Measurements from ENCODE around the gene LRP5. TPM values are rescaled to one million over a fixed set of nuclear protein-coding genes. Genes with fewer than 3 reads are reported as not detected.
"Not testable (repeated sequence)": the region's sequence is repeated elsewhere in the genome, so short reads cannot be mapped to it uniquely, and the experiment has no call there.

LRP5 gene
- total RNA-seq, 1 experiment from 2014 or later: 0.07 TPM

DNA sequence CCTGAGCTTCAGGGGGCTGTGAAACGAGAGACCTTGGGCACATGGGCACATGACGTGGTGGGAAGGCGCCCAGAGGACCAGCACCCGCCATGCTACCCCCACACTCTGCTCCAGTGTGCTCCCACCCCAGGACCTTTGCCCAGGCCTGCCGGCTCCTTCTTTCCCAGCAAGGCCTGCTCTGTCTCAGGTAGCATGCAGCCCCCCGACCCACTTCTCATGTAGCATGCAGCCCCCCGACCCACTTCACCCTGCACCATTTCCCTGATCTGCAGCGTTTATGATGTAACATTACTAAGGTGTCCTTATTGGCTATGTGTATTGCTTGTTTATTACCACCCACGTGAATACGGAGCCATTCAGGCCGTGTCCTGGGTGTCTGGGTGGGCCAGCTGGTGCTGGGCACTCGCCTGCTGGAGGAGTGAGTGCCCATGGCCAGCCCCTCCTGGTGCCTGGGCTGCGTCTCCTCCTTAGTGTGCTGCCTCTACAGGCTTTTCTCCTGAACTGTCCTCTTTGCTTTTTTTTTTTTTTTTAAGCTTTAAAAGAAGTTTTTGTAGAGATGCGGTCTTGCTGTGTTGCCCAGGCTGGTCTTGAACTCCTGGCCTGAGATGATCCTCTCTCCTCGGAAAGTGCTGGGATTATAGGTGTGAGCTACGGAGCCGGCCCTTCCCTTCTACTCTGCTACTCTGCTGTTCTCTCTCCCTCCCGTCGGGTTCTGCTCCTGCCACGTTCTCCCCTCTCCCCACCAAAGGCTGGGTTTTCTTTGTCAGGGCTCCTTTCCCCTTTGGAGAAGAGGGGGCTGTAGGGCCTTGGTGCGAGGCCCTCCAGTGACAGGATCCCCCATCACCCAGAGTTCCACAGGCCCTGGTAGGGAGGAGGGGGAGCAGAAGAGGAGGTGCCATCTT lies 29.4 kb downstream of the LRP5 start:
- H3K36me3 ChIP-seq (ENCODE audit: insufficient read depth, low read length): no peaks in the 10 kb centered on the region
- no peak overlapping the region for H2AFZ ChIP-seq (ENCODE audit: low read length)
- no peak overlapping the region for H3K9ac ChIP-seq (ENCODE audit: low read length)
- no peaks in the 10 kb centered on the region for H4K20me1 ChIP-seq (ENCODE audit: insufficient read depth, low read depth, low read length)
- no peak overlapping the region for H3K27ac ChIP-seq (ENCODE audit: low read length)
- H3K9me3 ChIP-seq (ENCODE audit: low read length): no peaks in the 10 kb centered on the region
- H3K4me2 ChIP-seq (ENCODE audit: low read depth, low read length, poor library complexity, severe bottlenecking): no peak overlapping the region
- no peaks in the 10 kb centered on the region for H3K27me3 ChIP-seq (ENCODE audit: low read length)
- H3K79me2 ChIP-seq (ENCODE audit: low read length): no peaks in the 10 kb centered on the region
- no peak for DNase-seq
- no peaks in the 10 kb centered on the region for H3K9me2 ChIP-seq (replicated peaks; ENCODE audit: insufficient read depth, low read length)
- H3K4me3 ChIP-seq (ENCODE audit: low read length): no peak overlapping the region
- no peaks in the 10 kb centered on the region for H3K4me1 ChIP-seq (ENCODE audit: low read length)

- H3K4me3 ChIP-seq (ENCODE audit: low read length): no peak overlapping the region
- H3K4me2 ChIP-seq (ENCODE audit: low read depth, low read length, poor library complexity, severe bottlenecking): no peak overlapping the region
- no peaks in the 10 kb centered on the region for H3K27me3 ChIP-seq (ENCODE audit: low read length)
- no peak overlapping the region for H3K27ac ChIP-seq (ENCODE audit: low read length)
- no peaks in the 10 kb centered on the region for H3K36me3 ChIP-seq (ENCODE audit: insufficient read depth, low read length)
- no peaks in the 10 kb centered on the region for H3K4me1 ChIP-seq (ENCODE audit: low read length)
- no peaks in the 10 kb centered on the region for H4K20me1 ChIP-seq (ENCODE audit: insufficient read depth, low read depth, low read length)
- H3K9me2 ChIP-seq (replicated peaks; ENCODE audit: insufficient read depth, low read length): no peaks in the 10 kb centered on the region
- no peak overlapping the region for H3K9ac ChIP-seq (ENCODE audit: low read length)
- DNase-seq: no peak
- H3K9me3 ChIP-seq (ENCODE audit: low read length): no peaks in the 10 kb centered on the region
- no peaks in the 10 kb centered on the region for H3K79me2 ChIP-seq (ENCODE audit: low read length)
- no peak overlapping the region for H2AFZ ChIP-seq (ENCODE audit: low read length)
Observed at GRCh38 chr11:68342459-68343158, 30.2 kb downstream of the LRP5 start.

- H3K9me3 ChIP-seq (ENCODE audit: low read length): no peaks in the 10 kb centered on the region
- H3K4me1 ChIP-seq (ENCODE audit: low read length): no peaks in the 10 kb centered on the region
- H3K9ac ChIP-seq (ENCODE audit: low read length): no peak overlapping the region
- no peaks in the 10 kb centered on the region for H4K20me1 ChIP-seq (ENCODE audit: insufficient read depth, low read depth, low read length)
- no peaks in the 10 kb centered on the region for H3K36me3 ChIP-seq (ENCODE audit: insufficient read depth, low read length)
- H3K27me3 ChIP-seq (ENCODE audit: low read length): no peaks in the 10 kb centered on the region
- no peaks in the 10 kb centered on the region for H3K9me2 ChIP-seq (replicated peaks; ENCODE audit: insufficient read depth, low read length)
- H3K27ac ChIP-seq (ENCODE audit: low read length): no peak overlapping the region
- no peak overlapping the region for H2AFZ ChIP-seq (ENCODE audit: low read length)
- H3K79me2 ChIP-seq (ENCODE audit: low read length): no peaks in the 10 kb centered on the region
- no peak for DNase-seq
- H3K4me3 ChIP-seq (ENCODE audit: low read length): no peak overlapping the region
- H3K4me2 ChIP-seq (ENCODE audit: low read depth, low read length, poor library complexity, severe bottlenecking): no peak overlapping the region
Observed at GRCh38 chr11:68343761-68344256, 31.4 kb downstream of the LRP5 start.

GRCh38 chr11:68344821-68345220 lies 32.4 kb downstream of the LRP5 start:
- not testable (repeated sequence) for H3K4me2 ChIP-seq (ENCODE audit: low read depth, low read length, poor library complexity, severe bottlenecking); H4K20me1 ChIP-seq (ENCODE audit: insufficient read depth, low read depth, low read length); H3K9me2 ChIP-seq (replicated peaks; ENCODE audit: insufficient read depth, low read length); DNase-seq; H2AFZ ChIP-seq (ENCODE audit: low read length); H3K79me2 ChIP-seq (ENCODE audit: low read length); H3K36me3 ChIP-seq (ENCODE audit: insufficient read depth, low read length); H3K4me3 ChIP-seq (ENCODE audit: low read length); H3K4me1 ChIP-seq (ENCODE audit: low read length); H3K9me3 ChIP-seq (ENCODE audit: low read length); H3K27me3 ChIP-seq (ENCODE audit: low read length); H3K27ac ChIP-seq (ENCODE audit: low read length); H3K9ac ChIP-seq (ENCODE audit: low read length)

DNA sequence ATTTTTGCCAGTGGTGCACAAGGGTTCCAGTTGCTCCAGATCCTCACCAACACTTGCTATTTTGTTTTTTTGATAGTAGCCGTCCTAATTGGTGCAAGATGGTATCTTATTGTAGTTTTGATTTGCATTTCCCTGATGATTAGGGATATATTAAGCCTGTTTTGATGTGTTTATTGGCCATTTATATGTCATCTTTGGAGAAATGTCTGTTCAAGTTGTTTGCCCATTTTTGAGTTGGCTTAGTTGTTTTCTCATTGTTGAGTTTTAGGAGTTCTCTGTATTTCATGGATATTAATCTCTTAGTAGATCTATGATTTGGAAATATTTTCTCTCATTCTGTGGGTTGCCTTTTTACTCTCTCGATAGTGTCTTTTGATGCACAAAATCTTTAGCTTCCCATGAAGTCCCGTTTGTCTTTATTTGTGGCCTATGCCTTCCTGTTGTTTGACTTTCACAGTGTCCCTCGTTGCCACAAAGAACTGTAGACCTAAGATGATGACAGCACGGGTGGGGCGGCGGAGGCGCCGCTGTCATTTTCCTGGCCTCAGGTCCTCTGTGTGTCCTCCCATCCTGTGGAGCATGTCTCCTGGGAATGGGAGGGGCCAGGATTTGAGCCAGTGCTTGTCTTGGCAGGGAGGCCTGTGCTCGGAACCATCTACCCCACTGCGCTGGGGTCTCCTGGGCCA lies 33.5 kb downstream of the LRP5 start:
- Histone ChIP-seq H3K4me2 (ENCODE audit: low read depth, low read length, poor library complexity, severe bottlenecking) (no peak overlapping the region), H3K9ac (ENCODE audit: low read length) (no peak overlapping the region), H3K9me3 (ENCODE audit: low read length) (no peaks in the 10 kb centered on the region), H3K79me2 (ENCODE audit: low read length) (no peaks in the 10 kb centered on the region), H3K27ac (ENCODE audit: low read length) (no peak overlapping the region), H2AFZ (ENCODE audit: low read length) (no peak overlapping the region), H3K36me3 (ENCODE audit: insufficient read depth, low read length) (no peaks in the 10 kb centered on the region), H4K20me1 (ENCODE audit: insufficient read depth, low read depth, low read length) (no peaks in the 10 kb centered on the region), H3K27me3 (ENCODE audit: low read length) (no peaks in the 10 kb centered on the region), H3K9me2 (replicated peaks; ENCODE audit: insufficient read depth, low read length) (no peaks in the 10 kb centered on the region), H3K4me1 (ENCODE audit: low read length) (no peaks in the 10 kb centered on the region), H3K4me3 (ENCODE audit: low read length) (no peak overlapping the region)
- DNase-seq: no peak

DNA sequence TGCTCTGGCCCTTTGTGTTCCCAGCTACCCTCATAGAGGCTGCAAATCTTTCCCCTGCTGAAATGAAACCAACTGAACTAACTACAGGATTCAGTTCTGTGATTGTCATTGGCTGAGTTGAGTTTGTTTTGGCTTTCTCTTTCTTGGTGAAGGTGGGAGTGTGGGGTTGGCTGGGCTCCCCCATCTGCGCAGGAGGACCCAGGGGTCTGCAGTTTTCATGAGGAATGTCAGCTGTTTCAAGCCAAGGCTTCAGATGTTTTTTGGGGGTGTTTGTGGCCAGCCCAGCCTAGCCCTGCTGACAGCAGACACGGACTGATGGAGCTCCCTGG lies 34.0 kb downstream of the LRP5 start:
- no peaks in the 10 kb centered on the region for H3K79me2 ChIP-seq (ENCODE audit: low read length)

DNA sequence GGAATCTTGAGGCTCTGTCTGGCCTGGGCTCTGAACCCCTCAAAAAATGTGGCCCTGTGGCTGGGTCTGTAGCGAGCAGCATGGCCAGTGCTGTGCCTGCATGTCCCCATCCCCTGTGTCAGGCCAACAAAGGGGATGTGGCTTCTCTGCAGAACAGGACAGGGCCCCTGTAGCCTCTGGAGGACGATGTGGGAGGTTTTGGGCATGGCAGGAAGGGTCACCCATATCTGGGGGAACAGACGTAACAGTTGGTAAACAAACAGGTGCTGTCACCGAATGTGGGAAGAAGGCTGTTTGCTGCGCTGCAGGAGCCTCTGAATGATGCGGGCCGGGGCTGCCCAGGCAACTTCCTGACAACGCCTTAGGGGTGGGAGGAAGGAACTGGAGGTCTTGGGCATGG lies 35.0 kb downstream of the LRP5 start:
- Histone ChIP-seq H3K27ac (ENCODE audit: low read length) (no peak overlapping the region), H3K4me1 (ENCODE audit: low read length) (no peaks in the 10 kb centered on the region), H3K4me2 (ENCODE audit: low read depth, low read length, poor library complexity, severe bottlenecking) (no peak overlapping the region), H3K4me3 (ENCODE audit: low read length) (no peak overlapping the region), H3K9ac (ENCODE audit: low read length) (no peak overlapping the region), H3K36me3 (ENCODE audit: insufficient read depth, low read length) (no peaks in the 10 kb centered on the region), H2AFZ (ENCODE audit: low read length) (no peak overlapping the region), H3K27me3 (ENCODE audit: low read length) (no peaks in the 10 kb centered on the region), H3K9me2 (replicated peaks; ENCODE audit: insufficient read depth, low read length) (no peaks in the 10 kb centered on the region), H3K79me2 (ENCODE audit: low read length) (no peaks in the 10 kb centered on the region), H4K20me1 (ENCODE audit: insufficient read depth, low read depth, low read length) (no peaks in the 10 kb centered on the region), H3K9me3 (ENCODE audit: low read length) (no peaks in the 10 kb centered on the region)
- no peak for DNase-seq

More for the DNA sequence above, 34.0 kb downstream of the LRP5 start:
- H3K36me3 ChIP-seq (ENCODE audit: insufficient read depth, low read length): no peaks in the 10 kb centered on the region
- H3K4me1 ChIP-seq (ENCODE audit: low read length): no peaks in the 10 kb centered on the region
- no peaks in the 10 kb centered on the region for H3K9me3 ChIP-seq (ENCODE audit: low read length)
- DNase-seq: no peak
- no peak overlapping the region for H3K9ac ChIP-seq (ENCODE audit: low read length)
- H3K27ac ChIP-seq (ENCODE audit: low read length): no peak overlapping the region
- H3K4me2 ChIP-seq (ENCODE audit: low read depth, low read length, poor library complexity, severe bottlenecking): no peak overlapping the region
- H3K4me3 ChIP-seq (ENCODE audit: low read length): no peak overlapping the region
- H3K27me3 ChIP-seq (ENCODE audit: low read length): no peaks in the 10 kb centered on the region
- no peaks in the 10 kb centered on the region for H4K20me1 ChIP-seq (ENCODE audit: insufficient read depth, low read depth, low read length)
- no peak overlapping the region for H2AFZ ChIP-seq (ENCODE audit: low read length)
- no peaks in the 10 kb centered on the region for H3K9me2 ChIP-seq (replicated peaks; ENCODE audit: insufficient read depth, low read length)

DNA sequence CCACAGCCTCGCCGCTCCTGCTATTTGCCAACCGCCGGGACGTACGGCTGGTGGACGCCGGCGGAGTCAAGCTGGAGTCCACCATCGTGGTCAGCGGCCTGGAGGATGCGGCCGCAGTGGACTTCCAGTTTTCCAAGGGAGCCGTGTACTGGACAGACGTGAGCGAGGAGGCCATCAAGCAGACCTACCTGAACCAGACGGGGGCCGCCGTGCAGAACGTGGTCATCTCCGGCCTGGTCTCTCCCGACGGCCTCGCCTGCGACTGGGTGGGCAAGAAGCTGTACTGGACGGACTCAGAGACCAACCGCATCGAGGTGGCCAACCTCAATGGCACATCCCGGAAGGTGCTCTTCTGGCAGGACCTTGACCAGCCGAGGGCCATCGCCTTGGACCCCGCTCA lies 35.5 kb downstream of the LRP5 start:
- no peak overlapping the region for H3K9ac ChIP-seq (ENCODE audit: low read length)
- no peaks in the 10 kb centered on the region for H3K4me1 ChIP-seq (ENCODE audit: low read length)
- no peaks in the 10 kb centered on the region for H3K36me3 ChIP-seq (ENCODE audit: insufficient read depth, low read length)
- H4K20me1 ChIP-seq (ENCODE audit: insufficient read depth, low read depth, low read length): no peaks in the 10 kb centered on the region
- H2AFZ ChIP-seq (ENCODE audit: low read length): no peak overlapping the region
- no peaks in the 10 kb centered on the region for H3K9me2 ChIP-seq (replicated peaks; ENCODE audit: insufficient read depth, low read length)
- no peaks in the 10 kb centered on the region for H3K27me3 ChIP-seq (ENCODE audit: low read length)
- no peak overlapping the region for H3K4me3 ChIP-seq (ENCODE audit: low read length)
- no peak overlapping the region for H3K27ac ChIP-seq (ENCODE audit: low read length)
- H3K9me3 ChIP-seq (ENCODE audit: low read length): no peaks in the 10 kb centered on the region
- DNase-seq: no peak
- H3K4me2 ChIP-seq (ENCODE audit: low read depth, low read length, poor library complexity, severe bottlenecking): no peak overlapping the region
- H3K79me2 ChIP-seq (ENCODE audit: low read length): no peaks in the 10 kb centered on the region

Measured in Karpas-422 (cell line).